Measurements from ENCODE around the gene PALD1. TPM values are rescaled to one million over a fixed set of nuclear protein-coding genes. Genes with fewer than 3 reads are reported as not detected.

PALD1 gene
- total RNA-seq, 4 donors from 2014 or later, result 1.4 to 5.2 (median 4.0) TPM

GRCh38 chr10:70558295-70558694, 79.7 kb downstream of the PALD1 start:
- intact Hi-C loops (cut with DNase I; ENCODE audit: low total_unique reads), result no loop called here
- in situ Hi-C loops (cut with MboI; ENCODE audit: low pct_ligation_motif_present in 1 of 4, low pct_unique_long_range_greater_than_20kb in 1 of 4, low sequenced_read_pairs in 3 of 4), result loop anchor here in 1 of 4 donors (10.0 kb wide), 1 partner anchor 197 kb away; no protein-coding TSS in a partner anchor

DNA sequence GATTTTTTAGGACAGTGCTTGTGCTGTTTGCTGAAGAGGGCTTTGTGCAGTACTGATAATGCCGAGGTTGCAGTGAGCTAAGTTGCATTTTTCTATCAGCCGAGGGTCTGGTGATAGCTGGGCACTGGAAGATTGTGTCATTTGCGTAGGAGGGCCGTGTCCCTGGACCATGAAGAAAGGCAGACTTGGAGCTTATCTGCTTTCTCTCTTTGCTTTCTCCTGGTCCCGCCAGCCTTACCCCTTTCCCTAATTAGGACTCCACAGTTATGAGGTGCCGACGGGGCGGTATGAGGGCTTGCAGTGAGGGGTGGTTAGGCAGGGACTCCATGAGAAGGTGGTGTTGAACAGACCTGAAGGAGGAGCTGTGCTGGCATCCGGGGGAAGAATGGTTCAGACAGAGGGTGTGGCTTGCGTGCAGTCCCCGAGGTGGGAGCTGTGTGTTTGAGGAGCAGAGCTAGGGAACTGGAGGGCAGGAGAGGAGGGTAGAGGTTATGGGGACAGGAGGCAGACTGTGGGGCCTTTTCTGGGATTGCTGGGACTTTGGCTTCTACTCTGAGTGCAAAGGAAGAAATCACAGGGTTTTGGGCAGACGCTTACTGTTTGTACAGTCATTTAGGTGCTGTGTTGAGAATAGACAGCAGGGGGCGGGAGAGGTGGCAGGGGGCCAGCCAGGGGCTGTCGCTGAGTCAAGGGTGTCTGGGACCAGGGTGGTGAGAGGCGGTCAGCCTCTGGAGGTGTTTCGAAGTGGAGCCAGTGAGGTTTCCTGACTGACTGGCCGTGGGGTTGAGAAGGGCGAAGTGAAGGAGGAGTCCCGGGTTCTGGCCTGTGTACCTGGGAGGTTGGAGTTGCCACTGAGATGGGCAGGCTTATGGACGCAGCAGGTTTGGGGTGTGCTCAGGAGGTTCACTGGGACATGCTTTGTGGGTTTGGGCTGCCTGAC, 80.6 kb downstream of the PALD1 start:
- Histone ChIP-seq H3K36me3 (no peaks in the 10 kb centered on the region), H3K27me3 (no peaks in the 10 kb centered on the region), H3K4me1 (peaks cover 0 to 15% (median 5%) of the 10 kb centered on the region in 4 donors), H3K27ac (no peak overlapping the region), H3K4me3 (no peak overlapping the region), H3K9me3 (no peaks in the 10 kb centered on the region)
- no peak for TF ChIP-seq EP300 (IDR thresholded peaks at IDR 0.05; ENCODE audit: low read depth)
- no peak for TF ChIP-seq POLR2AphosphoS5 (IDR thresholded peaks at IDR 0.05)
- peak in 4 of 5 experiments; percentile 32 to 62 (median 42) for TF ChIP-seq CTCF (IDR thresholded peaks at IDR 0.05)
- 35 to 57% methylated on average over 7 to 20 of the region's 20 CpGs for WGBS, 2 donors (ENCODE audit: low coverage in 1 of 2)
- peak; percentile 71 for DNase-seq
- in situ Hi-C loops (cut with MboI; ENCODE audit: low pct_ligation_motif_present in 1 of 4, low pct_unique_long_range_greater_than_20kb in 1 of 4, low sequenced_read_pairs in 3 of 4) (loop anchor here in 1 of 4 donors (10.0 kb wide), 1 partner anchor 196 kb away; no protein-coding TSS in a partner anchor), intact Hi-C loops (cut with DNase I; ENCODE audit: low total_unique reads) (no loop called here)

More at GRCh38 chr10:70558295-70558694, 79.7 kb downstream of the PALD1 start:
- H3K4me1 ChIP-seq, result peaks cover 0 to 15% (median 5%) of the 10 kb centered on the region in 4 donors
- no peaks in the 10 kb centered on the region for H3K27me3 ChIP-seq
- no peak for DNase-seq
- H3K4me3 ChIP-seq, result no peak overlapping the region
- 96% methylated on average over 11 of the region's 11 CpGs; no CpG with 5 or more reads in 1 of the 2 donors for WGBS, 2 donors (ENCODE audit: low coverage in 1 of 2)
- H3K27ac ChIP-seq, result no peak overlapping the region
- TF ChIP-seq EP300 (IDR thresholded peaks at IDR 0.05; ENCODE audit: low read depth) (no peak), CTCF (IDR thresholded peaks at IDR 0.05) (no peak), POLR2AphosphoS5 (IDR thresholded peaks at IDR 0.05) (no peak), POLR2A (IDR thresholded peaks at IDR 0.05) (no peak)
- no peaks in the 10 kb centered on the region for H3K36me3 ChIP-seq
- H3K9me3 ChIP-seq, result no peaks in the 10 kb centered on the region

GRCh38 chr10:70559861-70560260, 81.3 kb downstream of the PALD1 start:
- Histone ChIP-seq H3K4me3 (no peak overlapping the region), H3K27me3 (no peaks in the 10 kb centered on the region), H3K27ac (no peak overlapping the region), H3K36me3 (no peaks in the 10 kb centered on the region), H3K9me3 (no peaks in the 10 kb centered on the region), H3K4me1 (peaks cover 0 to 15% (median 5%) of the 10 kb centered on the region in 4 donors)
- no peak for DNase-seq
- intact Hi-C loops (cut with DNase I; ENCODE audit: low total_unique reads) (loop anchor here (5.0 kb wide), 1 partner anchor 197 kb away; no protein-coding TSS in a partner anchor), in situ Hi-C loops (cut with MboI; ENCODE audit: low pct_ligation_motif_present in 1 of 4, low pct_unique_long_range_greater_than_20kb in 1 of 4, low sequenced_read_pairs in 3 of 4) (loop anchor here in 1 of 4 donors (10.0 kb wide), 1 partner anchor 195 kb away; no protein-coding TSS in a partner anchor)
- 89% methylated on average over 5 of the region's 5 CpGs; no CpG with 5 or more reads in 1 of the 2 donors for WGBS, 2 donors (ENCODE audit: low coverage in 1 of 2)
- TF ChIP-seq POLR2AphosphoS5 (IDR thresholded peaks at IDR 0.05), result no peak
- TF ChIP-seq CTCF (IDR thresholded peaks at IDR 0.05), result no peak
- TF ChIP-seq POLR2A (IDR thresholded peaks at IDR 0.05), result no peak
- no peak for TF ChIP-seq EP300 (IDR thresholded peaks at IDR 0.05; ENCODE audit: low read depth)

DNA sequence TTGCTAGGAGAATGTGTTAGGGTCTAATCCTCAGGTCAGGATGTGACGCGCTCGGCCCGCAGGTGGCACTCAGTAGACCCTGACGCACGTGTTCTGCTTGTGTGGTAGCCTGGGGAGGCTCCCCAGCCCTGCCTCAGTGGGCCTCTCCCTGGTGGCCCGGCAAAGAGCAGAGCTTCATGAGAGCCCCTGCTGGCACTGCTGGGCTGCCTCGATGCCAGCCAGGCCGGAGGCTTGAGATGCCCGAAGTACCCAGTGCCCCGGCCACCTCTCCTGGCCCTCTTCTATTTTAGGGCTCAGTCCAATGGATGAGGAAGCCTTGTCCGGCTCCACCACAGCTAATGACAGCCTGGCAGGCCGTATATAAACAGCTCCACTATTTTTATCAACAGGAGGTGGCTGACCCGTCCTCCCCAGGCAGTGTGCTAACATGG, 82.0 kb downstream of the PALD1 start:
- peak overlapping the region in 1 of 4 donors; percentile 14 for H3K27ac ChIP-seq

More for the DNA sequence above, 82.0 kb downstream of the PALD1 start:
- Histone ChIP-seq H3K27me3 (no peaks in the 10 kb centered on the region), H3K4me3 (no peak overlapping the region), H3K4me1 (peaks cover 0 to 15% (median 5%) of the 10 kb centered on the region in 4 donors), H3K36me3 (no peaks in the 10 kb centered on the region), H3K9me3 (no peaks in the 10 kb centered on the region)
- in situ Hi-C loops (cut with MboI; ENCODE audit: low pct_ligation_motif_present in 1 of 4, low pct_unique_long_range_greater_than_20kb in 1 of 4, low sequenced_read_pairs in 3 of 4) (no loop called here), intact Hi-C loops (cut with DNase I; ENCODE audit: low total_unique reads) (loop anchor here (5.0 kb wide), 1 partner anchor 197 kb away; no protein-coding TSS in a partner anchor)
- 71 to 83% methylated on average over 1 to 13 of the region's 14 CpGs for WGBS, 2 donors (ENCODE audit: low coverage in 1 of 2)
- DNase-seq, result no peak
- no peak for TF ChIP-seq POLR2AphosphoS5 (IDR thresholded peaks at IDR 0.05)
- no peak for TF ChIP-seq CTCF (IDR thresholded peaks at IDR 0.05)
- no peak for TF ChIP-seq EP300 (IDR thresholded peaks at IDR 0.05; ENCODE audit: low read depth)
- no peak for TF ChIP-seq POLR2A (IDR thresholded peaks at IDR 0.05)
